PC-3 (cell line): ENCODE data around the gene ETHE1.

Experiments used
- EZH2 ChIP-seq: fragments of 300-600 bp; sonication (generic); IDR thresholded peaks from one replicate; pipeline ENCODE4 v1.6.1; 2017; ENCODE audit warnings: antibody characterized with exemption, mild to moderate bottlenecking, low read length; ENCODE audit not compliant: unreplicated experiment
- EZH2phosphoT487 ChIP-seq: fragments of 300-600 bp; sonication (generic); IDR thresholded peaks from 2 replicates; pipeline ENCODE4 v1.6.1; 2018; ENCODE audit warnings: mild to moderate bottlenecking, antibody characterized with exemption, low read length, borderline replicate concordance
- TF ChIP-seq, protein P1 (sequence below): fragments of 300-600 bp; sonication (generic); conservative IDR thresholded peaks from 2 replicates; pipeline ENCODE4 v1.5.1; 2017; ENCODE audit warnings: antibody characterized with exemption, low read depth, mild to moderate bottlenecking, low read length

DNA sequence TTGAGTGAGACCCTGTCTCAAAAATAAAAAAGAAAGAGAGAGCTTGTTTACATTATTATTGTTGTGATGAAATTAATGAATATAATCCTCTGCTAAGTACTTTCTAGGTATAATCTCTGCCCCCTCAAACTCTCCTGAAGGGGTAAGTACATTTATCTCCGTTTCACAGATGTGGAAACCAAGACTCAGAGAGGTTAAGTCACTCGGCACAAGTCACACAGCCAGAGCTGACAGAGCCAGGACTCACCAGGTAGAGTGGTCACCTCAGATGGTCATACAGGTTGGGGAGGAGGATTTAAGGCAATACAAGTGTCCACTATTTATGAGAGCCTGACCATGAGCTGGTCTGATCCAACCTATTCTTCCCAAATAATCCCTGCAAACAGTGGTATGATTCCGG is 46.4 kb downstream of the ETHE1 start:
- no peak for TF ChIP-seq EZH2phosphoT487
- TF ChIP-seq, protein P1, sequence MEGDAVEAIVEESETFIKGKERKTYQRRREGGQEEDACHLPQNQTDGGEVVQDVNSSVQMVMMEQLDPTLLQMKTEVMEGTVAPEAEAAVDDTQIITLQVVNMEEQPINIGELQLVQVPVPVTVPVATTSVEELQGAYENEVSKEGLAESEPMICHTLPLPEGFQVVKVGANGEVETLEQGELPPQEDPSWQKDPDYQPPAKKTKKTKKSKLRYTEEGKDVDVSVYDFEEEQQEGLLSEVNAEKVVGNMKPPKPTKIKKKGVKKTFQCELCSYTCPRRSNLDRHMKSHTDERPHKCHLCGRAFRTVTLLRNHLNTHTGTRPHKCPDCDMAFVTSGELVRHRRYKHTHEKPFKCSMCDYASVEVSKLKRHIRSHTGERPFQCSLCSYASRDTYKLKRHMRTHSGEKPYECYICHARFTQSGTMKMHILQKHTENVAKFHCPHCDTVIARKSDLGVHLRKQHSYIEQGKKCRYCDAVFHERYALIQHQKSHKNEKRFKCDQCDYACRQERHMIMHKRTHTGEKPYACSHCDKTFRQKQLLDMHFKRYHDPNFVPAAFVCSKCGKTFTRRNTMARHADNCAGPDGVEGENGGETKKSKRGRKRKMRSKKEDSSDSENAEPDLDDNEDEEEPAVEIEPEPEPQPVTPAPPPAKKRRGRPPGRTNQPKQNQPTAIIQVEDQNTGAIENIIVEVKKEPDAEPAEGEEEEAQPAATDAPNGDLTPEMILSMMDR = no peak
- TF ChIP-seq EZH2 = no peak
